ENCODE measurements around the gene ATAT1. TPM values are rescaled to one million over a fixed set of nuclear protein-coding genes. Genes with fewer than 3 reads are reported as not detected.

ATAT1 gene
- total and polyA plus RNA-seq, 9 of the 15 experiments (the other 6 are each of a cell fraction or from before 2014, with no cell fraction given), result 0.65 to 5.8 (median 1.6) TPM

DNA sequence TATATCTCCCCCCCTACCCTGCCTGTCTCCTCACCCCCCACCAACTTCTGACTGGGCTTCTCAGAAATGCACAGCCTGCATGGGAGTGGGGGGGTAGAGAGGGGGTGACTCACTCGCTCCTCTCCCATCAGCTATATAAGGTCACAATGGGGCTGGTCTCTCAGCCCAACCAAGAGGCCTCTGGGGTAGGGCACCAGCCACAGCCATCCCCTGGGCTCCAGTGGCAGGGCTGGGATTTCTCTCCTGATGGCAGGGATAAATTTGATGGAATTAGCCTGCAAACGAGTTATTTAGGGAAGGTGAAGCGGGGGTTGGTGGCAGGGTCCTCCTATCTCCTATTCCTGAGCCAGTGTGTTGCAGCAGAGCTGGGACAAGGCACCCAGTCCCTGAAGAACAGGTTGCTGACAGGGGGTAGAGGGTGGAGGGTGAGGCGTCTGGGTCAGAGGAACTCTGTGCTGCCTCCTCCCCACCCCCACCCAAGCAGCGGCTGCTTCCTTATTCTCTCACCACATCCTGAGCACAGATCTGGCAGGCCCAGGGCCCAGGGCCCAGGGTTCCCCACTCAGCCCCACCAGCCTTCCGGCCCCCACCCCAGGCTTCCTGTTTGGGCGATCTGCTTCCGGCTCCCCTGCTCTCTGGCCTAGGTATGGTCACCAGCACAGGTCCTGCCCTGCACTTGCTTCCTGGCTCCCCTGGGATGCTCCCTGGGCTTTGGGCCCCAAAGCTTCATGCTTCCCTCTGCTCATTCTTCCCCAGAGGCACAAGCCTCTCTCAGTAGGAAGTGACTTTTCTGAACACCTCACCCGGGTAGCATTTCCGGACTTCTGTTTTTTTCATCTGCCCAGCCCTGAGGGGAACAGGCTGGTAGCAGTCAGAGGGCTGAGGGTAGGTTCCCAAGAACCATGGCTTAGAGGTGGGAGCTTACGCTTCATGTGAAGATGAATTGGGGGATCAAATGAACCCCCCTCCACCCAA is 55.8 kb downstream of the ATAT1 start (continued):
- TF ChIP-seq ZBTB7A (IDR thresholded peaks at IDR 0.05; ENCODE audit: borderline replicate concordance, control insufficient read depth, low read depth, low read length) (peak; percentile 86), GATAD2B (IDR thresholded peaks at IDR 0.05; ENCODE audit: borderline replicate concordance) (no peak), NR2C1 (IDR thresholded peaks at IDR 0.05) (no peak), NR2C1 (tag; IDR thresholded peaks at IDR 0.05) (peak; percentile 55; the same call in 1 of the 2 replicates), KDM4B (IDR thresholded peaks at IDR 0.05; ENCODE audit: borderline replicate concordance in 2 of 2, low read depth in 1 of 2) (peak in 1 of 2 experiments; percentile 95; a peak in 2 of 4 replicates), DNMT1 (IDR thresholded peaks at IDR 0.05) (peak; percentile 80), ZNF316 (IDR thresholded peaks at IDR 0.05) (peak; percentile 31), HOXB6 (CRISPR knock-in tag; IDR thresholded peaks at IDR 0.05; ENCODE audit: borderline replicate concordance) (no peak), POLR2B (IDR thresholded peaks at IDR 0.05; ENCODE audit: low read depth, partially characterized antibody) (peak; percentile 66), CXXC5 (CRISPR knock-in tag; IDR thresholded peaks at IDR 0.05) (peak; percentile 23), HNRNPLL (IDR thresholded peaks at IDR 0.05; ENCODE audit: low read depth, low read length, poor library complexity, severe bottlenecking) (peak; percentile 38), PCBP2 (IDR thresholded peaks at IDR 0.05; ENCODE audit: low read depth, low read length, poor library complexity, severe bottlenecking) (no peak), RBM39 (optimal IDR thresholded peaks at IDR 0.05; ENCODE audit: low read depth, low read length) (no peak), GTF2F1 (IDR thresholded peaks at IDR 0.05; ENCODE audit: low read depth, low read length) (0 out of 2 replicates have a peak, but pooled peaks have one; percentile 19), RHOXF2B (CRISPR knock-in tag; conservative IDR thresholded peaks at IDR 0.05) (0 out of 2 replicates have a peak, but pooled peaks have one; percentile 45), ATF7 (IDR thresholded peaks at IDR 0.05) (peak; percentile 72), RAD51 (IDR thresholded peaks at IDR 0.05; ENCODE audit: borderline replicate concordance, low read depth) (0 out of 2 replicates have a peak, but pooled peaks have one; percentile 10), ZNF408 (CRISPR knock-in tag; IDR thresholded peaks at IDR 0.05; ENCODE audit: low read depth) (no peak), ERF (CRISPR knock-in tag; IDR thresholded peaks at IDR 0.05) (peak; percentile 91; the same call in 1 of the 2 replicates)
- TF ChIP-seq, protein P1, sequence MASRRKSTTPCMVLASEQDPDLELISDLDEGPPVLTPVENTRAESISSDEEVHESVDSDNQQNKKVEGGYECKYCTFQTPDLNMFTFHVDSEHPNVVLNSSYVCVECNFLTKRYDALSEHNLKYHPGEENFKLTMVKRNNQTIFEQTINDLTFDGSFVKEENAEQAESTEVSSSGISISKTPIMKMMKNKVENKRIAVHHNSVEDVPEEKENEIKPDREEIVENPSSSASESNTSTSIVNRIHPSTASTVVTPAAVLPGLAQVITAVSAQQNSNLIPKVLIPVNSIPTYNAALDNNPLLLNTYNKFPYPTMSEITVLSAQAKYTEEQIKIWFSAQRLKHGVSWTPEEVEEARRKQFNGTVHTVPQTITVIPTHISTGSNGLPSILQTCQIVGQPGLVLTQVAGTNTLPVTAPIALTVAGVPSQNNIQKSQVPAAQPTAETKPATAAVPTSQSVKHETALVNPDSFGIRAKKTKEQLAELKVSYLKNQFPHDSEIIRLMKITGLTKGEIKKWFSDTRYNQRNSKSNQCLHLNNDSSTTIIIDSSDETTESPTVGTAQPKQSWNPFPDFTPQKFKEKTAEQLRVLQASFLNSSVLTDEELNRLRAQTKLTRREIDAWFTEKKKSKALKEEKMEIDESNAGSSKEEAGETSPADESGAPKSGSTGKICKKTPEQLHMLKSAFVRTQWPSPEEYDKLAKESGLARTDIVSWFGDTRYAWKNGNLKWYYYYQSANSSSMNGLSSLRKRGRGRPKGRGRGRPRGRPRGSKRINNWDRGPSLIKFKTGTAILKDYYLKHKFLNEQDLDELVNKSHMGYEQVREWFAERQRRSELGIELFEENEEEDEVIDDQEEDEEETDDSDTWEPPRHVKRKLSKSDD (conservative IDR thresholded peaks at IDR 0.05; ENCODE audit: low read length), result no peak
- TF ChIP-seq, protein P2, sequence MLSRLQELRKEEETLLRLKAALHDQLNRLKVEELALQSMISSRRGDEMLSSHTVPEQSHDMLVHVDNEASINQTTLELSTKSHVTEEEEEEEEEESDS (CRISPR knock-in tag; IDR thresholded peaks at IDR 0.05), result no peak
- TF ChIP-seq, protein P3, sequence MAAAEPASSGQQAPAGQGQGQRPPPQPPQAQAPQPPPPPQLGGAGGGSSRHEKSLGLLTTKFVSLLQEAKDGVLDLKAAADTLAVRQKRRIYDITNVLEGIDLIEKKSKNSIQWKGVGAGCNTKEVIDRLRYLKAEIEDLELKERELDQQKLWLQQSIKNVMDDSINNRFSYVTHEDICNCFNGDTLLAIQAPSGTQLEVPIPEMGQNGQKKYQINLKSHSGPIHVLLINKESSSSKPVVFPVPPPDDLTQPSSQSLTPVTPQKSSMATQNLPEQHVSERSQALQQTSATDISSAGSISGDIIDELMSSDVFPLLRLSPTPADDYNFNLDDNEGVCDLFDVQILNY (CRISPR knock-in tag; IDR thresholded peaks at IDR 0.05), result peak; percentile 38; the same call in 1 of the 2 replicates
- TF ChIP-seq, protein P4, sequence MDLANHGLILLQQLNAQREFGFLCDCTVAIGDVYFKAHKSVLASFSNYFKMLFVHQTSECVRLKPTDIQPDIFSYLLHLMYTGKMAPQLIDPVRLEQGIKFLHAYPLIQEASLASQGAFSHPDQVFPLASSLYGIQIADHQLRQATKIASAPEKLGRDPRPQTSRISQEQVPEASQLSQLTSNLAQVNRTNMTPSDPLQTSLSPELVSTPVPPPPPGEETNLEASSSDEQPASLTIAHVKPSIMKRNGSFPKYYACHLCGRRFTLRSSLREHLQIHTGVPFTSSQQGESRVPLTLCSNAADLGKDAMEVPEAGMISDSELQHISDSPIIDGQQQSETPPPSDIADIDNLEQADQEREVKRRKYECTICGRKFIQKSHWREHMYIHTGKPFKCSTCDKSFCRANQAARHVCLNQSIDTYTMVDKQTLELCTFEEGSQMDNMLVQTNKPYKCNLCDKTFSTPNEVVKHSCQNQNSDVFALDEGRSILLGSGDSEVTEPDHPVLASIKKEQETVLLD (IDR thresholded peaks at IDR 0.05), result 0 out of 2 replicates have a peak, but pooled peaks have one; percentile 35

Data from K562 (cell line).